ENCODE results near the gene IDI1. TPM values are rescaled to one million over a fixed set of nuclear protein-coding genes. Genes with fewer than 3 reads are reported as not detected.

IDI1 gene
- polyA plus RNA-seq, 1 of the 3 experiments (the other 2 are of a cell fraction): 15.9 TPM

- no peak for DNase-seq
- Histone ChIP-seq H3K27ac (ENCODE audit: low read depth in 2 of 2, low read length in 1 of 2) (no peak overlapping the region), H3K9me3 (no peaks in the 10 kb centered on the region), H3K36me3 (replicated peaks in 1 of 2; ENCODE audit: control insufficient read depth in 1 of 2, insufficient read depth in 2 of 2, low read length in 1 of 2) (peaks cover 53 to 74% of the 10 kb centered on the region in 2 experiments), H3K9ac (no peak overlapping the region), H3K4me1 (ENCODE audit: control insufficient read depth in 1 of 2, insufficient read depth in 2 of 2, low read depth in 1 of 2, low read length in 1 of 2) (no peaks in the 10 kb centered on the region; a peak in 1 of 4 replicates), H3F3A (replicated peaks; ENCODE audit: insufficient read depth) (peaks cover 10% of the 10 kb centered on the region), H2AFZ (ENCODE audit: low read depth) (no peak overlapping the region), H3K9me2 (no peaks in the 10 kb centered on the region), H3K4me3 (ENCODE audit: low read depth in 2 of 2, low read length in 1 of 2) (no peak overlapping the region), H3K79me2 (ENCODE audit: insufficient read depth) (no peaks in the 10 kb centered on the region), H4K20me1 (ENCODE audit: insufficient read depth) (no peaks in the 10 kb centered on the region), H3K27me3 (ENCODE audit: insufficient read depth) (no peaks in the 10 kb centered on the region), H3K4me2 (no peak overlapping the region)
- TF ChIP-seq RAD21 (IDR thresholded peaks at IDR 0.05; ENCODE audit: low read length) (no peak), USF1 (IDR thresholded peaks at IDR 0.05; ENCODE audit: borderline replicate concordance, low read depth) (no peak), IRF3 (IDR thresholded peaks at IDR 0.05; ENCODE audit: low read depth, low read length) (no peak), NFIC (IDR thresholded peaks at IDR 0.05; ENCODE audit: borderline replicate concordance) (no peak), RFX5 (IDR thresholded peaks at IDR 0.05; ENCODE audit: low read length) (no peak), NRF1 (IDR thresholded peaks at IDR 0.05; ENCODE audit: low read depth, low read length) (no peak)
- ChIA-PET CTCF (no interaction called here), POLR2A (no interaction called here)
- WGBS (ENCODE audit: low lambda C conversion rate): 95% methylated on average over 8 of the region's 11 CpGs
These were observed 33.2 kb downstream of the IDI1 start for GRCh38 chr10:1015688-1016087.

- 93% methylated on average over 16 of the region's 16 CpGs for WGBS (ENCODE audit: low lambda C conversion rate)
- H3K79me2 ChIP-seq (ENCODE audit: insufficient read depth): peaks cover 15% of the 10 kb centered on the region
- peak overlapping the region in 1 of 2 experiments; percentile 37; a peak in 1 of 4 replicates for H3K27ac ChIP-seq (ENCODE audit: low read depth in 2 of 2, low read length in 1 of 2)
- peaks cover 3% of the 10 kb centered on the region for H3F3A ChIP-seq (replicated peaks; ENCODE audit: insufficient read depth)
- DNase-seq: no peak
- H3K4me1 ChIP-seq (ENCODE audit: control insufficient read depth in 1 of 2, insufficient read depth in 2 of 2, low read depth in 1 of 2, low read length in 1 of 2): peaks cover 0 to 15% of the 10 kb centered on the region in 2 experiments; a peak in 1 of 4 replicates
- peaks cover 62 to 84% of the 10 kb centered on the region in 2 experiments for H3K36me3 ChIP-seq (replicated peaks in 1 of 2; ENCODE audit: control insufficient read depth in 1 of 2, insufficient read depth in 2 of 2, low read length in 1 of 2)
- no peak overlapping the region for H3K4me2 ChIP-seq
- no peaks in the 10 kb centered on the region for H3K27me3 ChIP-seq (ENCODE audit: insufficient read depth)
- H4K20me1 ChIP-seq (ENCODE audit: insufficient read depth): no peaks in the 10 kb centered on the region
- no peaks in the 10 kb centered on the region for H3K9me3 ChIP-seq
- H3K4me3 ChIP-seq (ENCODE audit: low read depth in 2 of 2, low read length in 1 of 2): no peak overlapping the region
- no peak overlapping the region for H2AFZ ChIP-seq (ENCODE audit: low read depth)
- TF ChIP-seq MAX (IDR thresholded peaks at IDR 0.05; ENCODE audit: low read depth): no peak
- TF ChIP-seq RAD21 (IDR thresholded peaks at IDR 0.05; ENCODE audit: low read length): no peak
- TF ChIP-seq USF2 (IDR thresholded peaks at IDR 0.05; ENCODE audit: borderline replicate concordance, low read depth, low read length): no peak
- no peak for TF ChIP-seq MXI1 (IDR thresholded peaks at IDR 0.05; ENCODE audit: low read depth, low read length)
- no peak for TF ChIP-seq PBX3 (IDR thresholded peaks at IDR 0.05)
- no peak for TF ChIP-seq EP300 (IDR thresholded peaks at IDR 0.05; ENCODE audit: borderline replicate concordance in 1 of 2, low read depth in 1 of 2, low read length in 1 of 2)
- TF ChIP-seq ZBTB33 (IDR thresholded peaks at IDR 0.05; ENCODE audit: borderline replicate concordance, low read depth): no peak
- TF ChIP-seq JUND (IDR thresholded peaks at IDR 0.05): no peak
- no peak for TF ChIP-seq TEAD4 (IDR thresholded peaks at IDR 0.05; ENCODE audit: borderline replicate concordance, insufficient read depth)
- no peak for TF ChIP-seq NRF1 (IDR thresholded peaks at IDR 0.05; ENCODE audit: low read depth, low read length)
- no peak for TF ChIP-seq CHD2 (IDR thresholded peaks at IDR 0.05; ENCODE audit: low read length, partially characterized antibody)
- TF ChIP-seq FOXJ3 (CRISPR knock-in tag; IDR thresholded peaks at IDR 0.05): no peak
- TF ChIP-seq ELF1 (IDR thresholded peaks at IDR 0.05): no peak
- no peaks in the 10 kb centered on the region for H3K9me2 ChIP-seq
- POLR2A ChIA-PET: no interaction called here
- no peak overlapping the region for H3K9ac ChIP-seq
- CTCF ChIA-PET: no interaction called here
These were observed 37.2 kb downstream of the IDI1 start for GRCh38 chr10:1011696-1012095.
